GM10847 (cell line): ENCODE data around the gene SRGAP3.

Experiments used
- POLR2A ChIP-seq: IDR thresholded peaks from 2 replicates; pipeline ENCODE4 v1.6.1; 2011; ENCODE audit not compliant: insufficient read length; ENCODE audit errors: extremely low read depth

SRGAP3 gene

DNA sequence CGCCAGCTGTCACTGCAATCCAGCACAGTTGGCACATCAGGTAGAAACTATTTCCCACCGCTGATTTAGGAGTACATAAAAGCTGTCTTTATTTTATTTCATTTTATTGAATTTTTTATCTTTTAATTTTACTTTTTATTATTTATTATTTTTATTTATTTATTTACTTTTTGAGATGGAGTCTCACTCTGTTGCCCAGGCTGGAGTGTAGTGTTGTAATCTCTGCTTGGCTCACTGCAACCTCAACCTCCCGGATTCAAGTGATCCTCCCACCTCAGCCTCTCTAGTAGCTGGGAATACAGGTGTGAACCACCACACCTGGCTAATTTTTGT lies 31.0 kb downstream of the SRGAP3 start:
- no peak for TF ChIP-seq POLR2A

GRCh38 chr3:9217784-9218513 lies 31.5 kb downstream of the SRGAP3 start:
- no peak for TF ChIP-seq POLR2A

- no peak for TF ChIP-seq POLR2A
Observed at GRCh38 chr3:9216736-9217135, 32.7 kb downstream of the SRGAP3 start.

DNA sequence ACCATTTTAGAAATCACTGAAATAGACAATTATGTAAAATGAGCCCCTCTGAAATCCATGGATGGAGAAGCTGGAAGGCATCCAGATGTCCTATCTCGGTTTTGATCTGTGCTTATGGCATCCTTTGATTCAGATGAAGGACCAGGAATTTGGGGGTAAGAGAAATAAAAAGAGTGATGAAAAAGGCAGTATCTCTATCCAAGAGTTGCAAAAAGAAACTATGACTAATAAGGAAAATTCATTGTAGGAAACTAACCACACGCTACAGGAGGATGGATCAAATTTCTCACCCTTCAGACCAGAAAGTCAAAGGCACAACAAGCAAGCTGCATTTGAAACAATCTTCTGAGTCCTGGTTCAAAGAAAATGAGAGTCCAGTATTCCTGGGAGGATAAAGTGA lies 34.8 kb downstream of the SRGAP3 start:
- no peak for TF ChIP-seq POLR2A

- no peak for TF ChIP-seq POLR2A
Observed at GRCh38 chr3:9214185-9214584, 35.3 kb downstream of the SRGAP3 start.

DNA sequence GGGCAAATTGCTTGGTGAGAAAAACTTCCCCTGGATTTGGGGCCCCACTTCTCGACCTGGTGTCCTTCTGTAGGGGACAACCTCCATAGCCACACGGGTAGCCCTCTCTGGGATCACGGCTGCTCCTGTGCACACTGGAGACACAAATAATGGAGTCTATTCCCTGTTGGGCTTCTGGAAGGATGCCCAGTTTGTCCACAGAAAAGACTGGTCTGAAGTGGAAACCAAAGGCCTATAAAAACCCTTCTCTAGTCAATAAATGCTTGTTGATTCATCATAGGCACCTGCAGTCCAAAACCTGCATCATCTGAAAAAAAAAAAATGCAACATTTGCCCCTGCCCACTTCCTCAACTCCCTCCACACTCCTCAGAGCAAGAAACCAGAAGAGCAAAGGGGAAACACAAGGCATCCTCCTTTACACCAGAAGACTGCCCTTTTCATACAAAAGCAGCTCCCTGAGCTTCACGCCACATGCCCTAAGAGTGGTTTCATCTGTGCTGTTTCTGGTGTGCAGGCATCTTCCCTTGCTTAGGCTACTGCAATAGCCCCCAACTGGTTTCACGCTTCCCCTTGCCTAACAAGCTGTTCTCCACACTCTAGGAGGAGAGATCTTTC lies 36.3 kb downstream of the SRGAP3 start:
- TF ChIP-seq POLR2A = no peak

- no peak for TF ChIP-seq POLR2A
Observed at GRCh38 chr3:9211155-9211950, 38.1 kb downstream of the SRGAP3 start.

GRCh38 chr3:9209777-9210176 lies 39.7 kb downstream of the SRGAP3 start:
- no peak for TF ChIP-seq POLR2A

- no peak for TF ChIP-seq POLR2A
Observed at GRCh38 chr3:9208605-9209152, 40.8 kb downstream of the SRGAP3 start.

DNA sequence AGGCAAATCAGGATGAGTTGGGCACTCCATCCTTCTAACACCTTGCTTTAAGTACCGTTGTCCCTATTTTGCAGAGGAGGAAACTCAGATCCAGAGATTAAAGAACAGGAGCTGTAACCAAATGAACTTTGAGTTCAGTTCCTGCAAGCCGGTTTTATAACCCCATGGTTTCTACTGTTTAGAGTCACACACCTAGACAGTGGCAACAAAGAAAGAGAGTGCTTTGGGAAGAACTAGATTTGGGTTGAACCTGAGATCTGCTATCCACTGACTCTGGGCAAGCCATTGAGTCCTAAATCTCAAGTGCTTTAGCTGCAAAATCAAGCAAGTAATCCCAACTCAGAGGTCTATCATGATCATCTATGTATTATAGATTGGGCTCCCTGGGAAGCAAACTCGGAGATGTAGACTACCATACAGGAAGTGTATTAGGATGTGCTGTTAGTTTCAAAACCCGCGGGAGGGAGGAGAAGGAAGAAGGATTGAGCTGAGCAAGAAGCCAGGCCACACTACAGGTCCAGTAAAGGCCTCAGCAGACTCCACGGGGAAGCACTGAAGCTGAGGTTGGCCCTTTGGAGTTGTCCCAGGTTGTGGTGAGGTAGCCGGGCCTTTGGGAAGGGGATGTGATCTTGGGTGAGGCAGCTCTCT lies 42.2 kb downstream of the SRGAP3 start:
- no peak for TF ChIP-seq POLR2A

DNA sequence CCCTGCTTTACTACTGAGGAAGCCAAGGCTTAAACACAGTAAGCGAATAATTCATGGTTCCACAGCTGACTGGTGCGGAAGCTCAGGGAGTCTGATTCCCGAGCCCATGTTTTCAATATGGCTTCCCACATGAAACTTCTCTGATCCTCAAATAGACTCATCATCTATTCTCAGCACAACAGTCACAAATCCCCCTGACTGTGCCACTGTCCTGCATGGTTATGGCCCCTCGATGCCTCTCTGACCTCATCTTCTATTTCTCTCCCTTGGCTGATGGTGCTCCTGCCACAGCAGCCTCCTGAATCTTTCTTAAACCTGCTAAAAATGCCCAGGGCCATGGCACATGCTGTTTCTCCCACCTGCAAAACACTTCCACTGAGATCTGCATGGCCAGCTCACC lies 43.2 kb downstream of the SRGAP3 start:
- TF ChIP-seq POLR2A = no peak

DNA sequence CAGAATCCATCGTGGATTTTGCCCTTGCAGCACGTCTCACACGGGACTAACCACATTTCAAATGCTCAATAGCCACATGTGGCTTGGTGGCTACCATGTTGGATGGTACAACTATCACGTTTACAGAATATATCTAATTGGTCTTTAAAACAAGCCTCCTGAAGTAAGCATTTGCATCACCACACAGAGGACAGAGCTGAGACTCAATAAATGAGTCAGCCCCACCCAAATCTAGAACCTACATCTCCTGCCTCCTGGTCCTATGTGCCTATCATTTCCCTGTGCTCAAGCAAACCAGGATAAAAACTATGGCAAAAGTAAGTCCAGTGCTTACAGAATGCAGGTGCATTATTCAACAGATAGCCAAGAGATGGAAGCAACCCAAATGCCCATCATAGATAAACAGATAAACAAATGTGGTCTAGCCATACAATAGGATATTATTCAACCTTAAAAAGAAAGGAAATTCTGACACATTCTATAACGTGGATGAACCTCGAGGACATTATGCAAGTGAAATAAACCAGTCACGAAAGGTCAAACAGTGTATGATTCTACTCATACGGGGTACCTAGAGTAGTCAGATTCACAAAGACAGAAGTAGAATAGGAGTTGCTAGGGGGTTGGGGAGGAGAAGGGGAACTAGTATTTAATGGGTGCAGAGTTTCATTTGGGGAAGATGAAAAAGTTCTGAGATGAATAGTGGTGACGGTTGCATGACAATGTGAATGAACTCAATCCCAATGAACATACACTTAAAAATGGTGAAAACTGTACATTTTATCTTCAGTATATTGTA lies 43.9 kb downstream of the SRGAP3 start:
- no peak for TF ChIP-seq POLR2A

DNA sequence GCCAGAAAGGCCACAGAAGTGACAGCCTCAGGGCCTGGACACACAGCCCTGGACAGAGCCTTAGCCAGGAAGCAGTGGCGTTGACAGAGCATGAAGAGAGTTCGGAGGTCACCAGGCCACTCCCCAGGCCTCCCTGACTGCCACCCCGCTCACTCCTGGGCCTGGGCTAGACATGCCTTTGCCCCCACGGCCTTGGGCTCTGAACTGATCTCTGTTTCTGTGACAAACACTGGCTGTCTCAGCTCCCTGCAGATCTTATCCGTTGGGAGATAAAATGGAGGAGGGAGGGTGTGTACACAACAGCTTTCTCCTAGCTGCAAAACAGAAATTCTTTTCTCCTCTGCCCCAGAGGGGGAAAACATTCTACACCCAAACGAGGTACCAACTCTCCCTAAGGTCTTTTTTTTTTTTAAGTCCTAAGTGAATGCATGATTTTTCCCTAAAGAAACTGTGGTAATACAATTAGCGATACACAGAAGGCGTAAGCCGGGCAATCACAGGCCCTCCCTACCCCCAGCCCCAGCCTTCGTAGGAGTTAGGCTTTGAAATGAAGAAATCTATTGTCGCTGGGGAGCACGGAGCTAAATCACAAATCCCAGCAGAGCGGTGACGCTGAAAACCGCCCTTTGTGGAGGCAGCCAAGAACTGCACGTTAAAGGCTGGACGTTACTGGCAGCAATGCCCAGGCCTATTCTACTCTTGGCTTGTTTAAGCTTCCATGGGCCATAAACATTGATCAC lies 45.0 kb downstream of the SRGAP3 start:
- no peak for TF ChIP-seq POLR2A

- TF ChIP-seq POLR2A = no peak
Observed at GRCh38 chr3:9203317-9203716, 46.1 kb downstream of the SRGAP3 start.
